ENCODE measurements around the gene TECPR1. TPM values are rescaled to one million over a fixed set of nuclear protein-coding genes. Genes with fewer than 3 reads are reported as not detected.

TECPR1 gene
- polyA plus RNA-seq, 2 donors: 8.4 to 17.1 TPM

GRCh38 chr7:98231493-98232262, 20.4 kb downstream of the TECPR1 start:
- Histone ChIP-seq H3K27me3 (ENCODE audit: control insufficient read depth in 1 of 2, insufficient read depth in 2 of 2, low read length in 2 of 2) (no peaks in the 10 kb centered on the region), H3K27ac (ENCODE audit: low read depth in 2 of 2, low read length in 1 of 2) (no peak overlapping the region), H3K36me3 (ENCODE audit: control insufficient read depth in 2 of 2, insufficient read depth in 2 of 2, low read length in 1 of 2) (peaks cover 3 to 50% of the 10 kb centered on the region in 2 donors), H3K4me1 (ENCODE audit: control insufficient read depth in 2 of 2, insufficient read depth in 2 of 2, low read length in 1 of 2) (no peaks in the 10 kb centered on the region), H3K4me3 (ENCODE audit: low read depth in 1 of 2, low read length in 2 of 2) (no peak overlapping the region), H3K9me3 (ENCODE audit: control insufficient read depth in 2 of 2, insufficient read depth in 1 of 2, low read depth in 1 of 2, low read length in 1 of 2) (no peaks in the 10 kb centered on the region)
- 93% methylated on average over 23 to 25 of the region's 25 CpGs for WGBS, 2 donors

GRCh38 chr7:98230746-98231471, 21.1 kb downstream of the TECPR1 start:
- H3K36me3 ChIP-seq (ENCODE audit: control insufficient read depth in 2 of 2, insufficient read depth in 2 of 2, low read length in 1 of 2): peaks cover 3 to 52% of the 10 kb centered on the region in 2 donors
- WGBS, 2 donors: 94 to 96% methylated on average over 29 to 30 of the region's 30 CpGs

GRCh38 chr7:98229991-98230745, 21.9 kb downstream of the TECPR1 start:
- Histone ChIP-seq H3K27me3 (ENCODE audit: control insufficient read depth in 1 of 2, insufficient read depth in 2 of 2, low read length in 2 of 2) (no peaks in the 10 kb centered on the region), H3K27ac (ENCODE audit: low read depth in 2 of 2, low read length in 1 of 2) (no peak overlapping the region), H3K9me3 (ENCODE audit: control insufficient read depth in 2 of 2, insufficient read depth in 1 of 2, low read depth in 1 of 2, low read length in 1 of 2) (no peaks in the 10 kb centered on the region), H3K36me3 (ENCODE audit: control insufficient read depth in 2 of 2, insufficient read depth in 2 of 2, low read length in 1 of 2) (peaks cover 3 to 53% of the 10 kb centered on the region in 2 donors), H3K4me3 (ENCODE audit: low read depth in 1 of 2, low read length in 2 of 2) (no peak overlapping the region), H3K4me1 (ENCODE audit: control insufficient read depth in 2 of 2, insufficient read depth in 2 of 2, low read length in 1 of 2) (no peaks in the 10 kb centered on the region)
- WGBS, 2 donors: 86 to 90% methylated on average over 17 of the region's 17 CpGs

More at GRCh38 chr7:98230746-98231471, 21.1 kb downstream of the TECPR1 start:
- Histone ChIP-seq H3K27ac (ENCODE audit: low read depth in 2 of 2, low read length in 1 of 2) (no peak overlapping the region), H3K4me3 (ENCODE audit: low read depth in 1 of 2, low read length in 2 of 2) (no peak overlapping the region), H3K27me3 (ENCODE audit: control insufficient read depth in 1 of 2, insufficient read depth in 2 of 2, low read length in 2 of 2) (no peaks in the 10 kb centered on the region), H3K4me1 (ENCODE audit: control insufficient read depth in 2 of 2, insufficient read depth in 2 of 2, low read length in 1 of 2) (no peaks in the 10 kb centered on the region), H3K9me3 (ENCODE audit: control insufficient read depth in 2 of 2, insufficient read depth in 1 of 2, low read depth in 1 of 2, low read length in 1 of 2) (no peaks in the 10 kb centered on the region)

- Histone ChIP-seq H3K27ac (ENCODE audit: low read depth in 2 of 2, low read length in 1 of 2) (no peak overlapping the region), H3K4me3 (ENCODE audit: low read depth in 1 of 2, low read length in 2 of 2) (no peak overlapping the region), H3K4me1 (ENCODE audit: control insufficient read depth in 2 of 2, insufficient read depth in 2 of 2, low read length in 1 of 2) (no peaks in the 10 kb centered on the region), H3K27me3 (ENCODE audit: control insufficient read depth in 1 of 2, insufficient read depth in 2 of 2, low read length in 2 of 2) (no peaks in the 10 kb centered on the region), H3K9me3 (ENCODE audit: control insufficient read depth in 2 of 2, insufficient read depth in 1 of 2, low read depth in 1 of 2, low read length in 1 of 2) (no peaks in the 10 kb centered on the region), H3K36me3 (ENCODE audit: control insufficient read depth in 2 of 2, insufficient read depth in 2 of 2, low read length in 1 of 2) (peaks cover 8 to 58% of the 10 kb centered on the region in 2 donors)
- WGBS, 2 donors: 89 to 93% methylated on average over 11 of the region's 11 CpGs
Measured at GRCh38 chr7:98229441-98229840, 22.6 kb downstream of the TECPR1 start.

GRCh38 chr7:98228801-98229200, 23.2 kb downstream of the TECPR1 start:
- Histone ChIP-seq H3K27me3 (ENCODE audit: control insufficient read depth in 1 of 2, insufficient read depth in 2 of 2, low read length in 2 of 2) (no peaks in the 10 kb centered on the region), H3K4me1 (ENCODE audit: control insufficient read depth in 2 of 2, insufficient read depth in 2 of 2, low read length in 1 of 2) (no peaks in the 10 kb centered on the region), H3K9me3 (ENCODE audit: control insufficient read depth in 2 of 2, insufficient read depth in 1 of 2, low read depth in 1 of 2, low read length in 1 of 2) (no peaks in the 10 kb centered on the region), H3K36me3 (ENCODE audit: control insufficient read depth in 2 of 2, insufficient read depth in 2 of 2, low read length in 1 of 2) (peaks cover 8 to 58% of the 10 kb centered on the region in 2 donors), H3K4me3 (ENCODE audit: low read depth in 1 of 2, low read length in 2 of 2) (no peak overlapping the region), H3K27ac (ENCODE audit: low read depth in 2 of 2, low read length in 1 of 2) (no peak overlapping the region)
- WGBS, 2 donors: 89 to 92% methylated on average over 10 to 16 of the region's 16 CpGs

DNA sequence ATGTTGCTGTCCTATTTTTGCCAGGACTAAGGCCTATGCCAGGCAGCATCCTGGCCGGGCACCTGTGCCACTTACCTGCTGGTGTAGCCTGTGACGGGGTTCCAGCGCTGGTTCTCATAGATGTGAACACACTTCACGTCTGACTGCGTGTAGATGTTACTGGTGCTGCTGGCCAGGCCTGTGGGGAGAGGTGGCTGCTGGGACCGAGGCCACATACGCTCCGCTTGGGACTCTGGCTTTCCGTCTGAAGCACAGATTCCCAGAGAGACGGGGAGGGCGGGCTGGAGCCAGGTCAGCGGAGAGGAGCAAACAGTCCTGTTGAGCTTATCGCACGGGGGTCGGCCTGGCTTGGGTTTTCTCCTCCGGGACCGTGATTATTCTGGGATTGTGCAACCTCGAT, 24.1 kb downstream of the TECPR1 start:
- Histone ChIP-seq H3K36me3 (ENCODE audit: control insufficient read depth in 2 of 2, insufficient read depth in 2 of 2, low read length in 1 of 2) (peaks cover 8 to 50% of the 10 kb centered on the region in 2 donors), H3K4me3 (ENCODE audit: low read depth in 1 of 2, low read length in 2 of 2) (no peak overlapping the region), H3K4me1 (ENCODE audit: control insufficient read depth in 2 of 2, insufficient read depth in 2 of 2, low read length in 1 of 2) (no peaks in the 10 kb centered on the region), H3K27me3 (ENCODE audit: control insufficient read depth in 1 of 2, insufficient read depth in 2 of 2, low read length in 2 of 2) (no peaks in the 10 kb centered on the region), H3K27ac (ENCODE audit: low read depth in 2 of 2, low read length in 1 of 2) (no peak overlapping the region), H3K9me3 (ENCODE audit: control insufficient read depth in 2 of 2, insufficient read depth in 1 of 2, low read depth in 1 of 2, low read length in 1 of 2) (no peaks in the 10 kb centered on the region)
- WGBS, 2 donors: 80 to 95% methylated on average over 18 of the region's 18 CpGs

DNA sequence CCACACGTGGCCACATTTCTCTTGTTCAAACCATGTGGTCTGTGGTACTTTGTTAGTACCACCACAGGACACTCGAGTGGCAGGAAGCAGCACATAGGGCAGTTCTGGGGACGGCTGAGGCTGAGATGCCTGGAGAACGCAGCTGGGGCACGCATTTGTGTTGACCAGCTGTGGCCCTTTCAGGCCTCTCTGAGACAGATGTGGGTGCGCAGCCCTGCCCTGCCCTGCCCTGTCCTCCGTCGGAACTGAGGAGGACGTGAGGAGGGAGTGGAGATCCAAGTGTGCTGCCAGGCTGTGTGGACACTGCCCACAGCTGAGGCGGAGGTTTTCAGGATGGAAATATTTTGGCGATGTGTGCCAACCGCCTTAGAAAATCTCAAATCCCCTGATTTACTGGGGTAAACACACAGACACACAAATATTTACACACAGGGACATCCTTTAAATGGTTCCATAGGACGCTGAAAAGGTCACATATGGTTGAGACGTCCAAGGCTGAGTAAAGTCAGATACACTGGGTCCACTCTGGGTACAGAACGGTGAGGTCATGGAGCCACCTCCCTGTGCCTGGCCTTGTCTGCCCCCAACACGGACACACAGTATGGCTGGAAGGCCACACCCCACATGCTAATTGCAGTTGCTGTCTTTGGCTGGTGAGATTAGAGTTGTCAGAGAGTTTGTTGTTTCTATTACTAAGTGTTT, 26.0 kb downstream of the TECPR1 start:
- Histone ChIP-seq H3K9me3 (ENCODE audit: control insufficient read depth in 2 of 2, insufficient read depth in 1 of 2, low read depth in 1 of 2, low read length in 1 of 2) (peaks cover 0 to 2% of the 10 kb centered on the region in 2 donors), H3K36me3 (ENCODE audit: control insufficient read depth in 2 of 2, insufficient read depth in 2 of 2, low read length in 1 of 2) (peaks cover 8 to 56% of the 10 kb centered on the region in 2 donors), H3K27ac (ENCODE audit: low read depth in 2 of 2, low read length in 1 of 2) (no peak overlapping the region), H3K27me3 (ENCODE audit: control insufficient read depth in 1 of 2, insufficient read depth in 2 of 2, low read length in 2 of 2) (no peaks in the 10 kb centered on the region), H3K4me1 (ENCODE audit: control insufficient read depth in 2 of 2, insufficient read depth in 2 of 2, low read length in 1 of 2) (no peaks in the 10 kb centered on the region), H3K4me3 (ENCODE audit: low read depth in 1 of 2, low read length in 2 of 2) (no peak overlapping the region)
- WGBS, 2 donors: 81 to 84% methylated on average over 16 of the region's 16 CpGs

DNA sequence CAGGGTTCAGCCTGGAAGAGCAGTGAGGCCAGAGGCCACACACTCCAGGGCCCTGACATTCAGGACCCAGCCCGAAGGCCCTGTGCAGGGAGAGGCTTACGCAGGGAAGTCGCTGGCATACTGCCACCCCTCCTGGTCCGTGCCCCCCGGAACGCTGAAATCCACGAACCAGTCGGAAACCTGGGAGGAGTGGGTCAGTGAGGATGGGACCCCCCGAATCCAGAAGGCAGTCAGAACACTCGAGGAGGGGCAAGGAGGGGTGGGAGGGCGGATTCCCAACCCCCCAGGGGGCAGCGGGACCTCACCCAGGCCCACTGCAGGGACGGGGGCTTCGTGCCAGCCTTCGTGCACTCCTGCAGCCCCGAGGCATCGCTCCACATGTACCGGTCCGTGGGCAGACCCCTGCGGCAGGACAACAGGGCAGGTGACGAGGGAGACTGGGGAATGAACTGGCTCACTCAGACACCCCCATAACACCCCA, 27.3 kb downstream of the TECPR1 start:
- peaks cover 0 to 2% of the 10 kb centered on the region in 2 donors for H3K9me3 ChIP-seq (ENCODE audit: control insufficient read depth in 2 of 2, insufficient read depth in 1 of 2, low read depth in 1 of 2, low read length in 1 of 2)
- H3K36me3 ChIP-seq (ENCODE audit: control insufficient read depth in 2 of 2, insufficient read depth in 2 of 2, low read length in 1 of 2): peaks cover 8 to 49% of the 10 kb centered on the region in 2 donors
- H3K4me3 ChIP-seq (ENCODE audit: low read depth in 1 of 2, low read length in 2 of 2): no peak overlapping the region
- no peak overlapping the region for H3K27ac ChIP-seq (ENCODE audit: low read depth in 2 of 2, low read length in 1 of 2)
- H3K27me3 ChIP-seq (ENCODE audit: control insufficient read depth in 1 of 2, insufficient read depth in 2 of 2, low read length in 2 of 2): no peaks in the 10 kb centered on the region
- no peaks in the 10 kb centered on the region for H3K4me1 ChIP-seq (ENCODE audit: control insufficient read depth in 2 of 2, insufficient read depth in 2 of 2, low read length in 1 of 2)
- 92 to 97% methylated on average over 20 to 21 of the region's 21 CpGs for WGBS, 2 donors
